Spleen (tissue), 11 donors: Measurements from ENCODE around the gene TIFAB. TPM values are rescaled to one million over a fixed set of nuclear protein-coding genes. Genes with fewer than 3 reads are reported as not detected.

Experiments
- DNase-seq: peaks from one replicate; pipeline ENCODE4 v3.0.0-alpha.2; 2020
- H3K27ac ChIP-seq, 8 donors: fragments of 200-600 bp; sonication (generic) in 7 of 8; 1 replicate in 4 of 8; 2 replicates in 4 of 8; pipeline versions ENCODE4 v1.5.0 to v1.8.0; 2016 to 2021; ENCODE audit warnings: inconsistent platforms in 4 of 8, mild to moderate bottlenecking in 4 of 8, moderate library complexity in 1 of 8
- H3K27me3 ChIP-seq, 7 donors: fragments of 200-600 bp; sonication (generic) in 6 of 7; replicated peaks in 1 of 7; 1 replicate in 4 of 7; 2 replicates in 3 of 7; pipeline versions ENCODE4 v1.5.0 to v1.8.0; 2016 to 2021; ENCODE audit warnings: inconsistent platforms in 3 of 7, mild to moderate bottlenecking in 1 of 7
- H3K36me3 ChIP-seq, 6 donors: fragments of 200-600 bp; sonication (generic) in 5 of 6; 1 replicate in 4 of 6; 2 replicates in 2 of 6; pipeline versions ENCODE4 v1.5.0 to v1.8.0; 2016 to 2021; ENCODE audit warnings: inconsistent platforms in 2 of 6
- H3K4me1 ChIP-seq, 6 donors: fragments of 200-600 bp; sonication (generic) in 5 of 6; 1 replicate in 3 of 6; 2 replicates in 3 of 6; pipeline versions ENCODE4 v1.5.0 to v1.8.0; 2016 to 2021; ENCODE audit warnings: inconsistent platforms in 3 of 6
- H3K4me3 ChIP-seq, 8 donors: fragments of 200-600 bp; sonication (generic) in 7 of 8; 1 replicate in 4 of 8; 2 replicates in 4 of 8; pipeline versions ENCODE4 v1.5.0 to v1.8.0; 2016 to 2021; ENCODE audit warnings: inconsistent platforms in 4 of 8, mild to moderate bottlenecking in 4 of 8, moderate library complexity in 2 of 8
- H3K9me3 ChIP-seq, 8 donors: fragments of 200-600 bp; sonication (generic) in 7 of 8; 1 replicate in 4 of 8; 2 replicates in 4 of 8; pipeline versions ENCODE4 v1.5.0 to v1.8.0; 2016 to 2021; ENCODE audit warnings: inconsistent platforms in 4 of 8
- POLR2A ChIP-seq, 3 donors: fragments of 450-650 bp; IDR thresholded peaks; one replicate each; pipeline ENCODE4 v1.5.1; 2017; ENCODE audit warnings: antibody characterized with exemption in 3 of 3, mild to moderate bottlenecking in 1 of 3
- POLR2AphosphoS5 ChIP-seq, 3 donors: sonication (generic); formaldehyde crosslinking; IDR thresholded peaks; one replicate each; pipeline ENCODE4 v1.5.1; 2017; ENCODE audit warnings: antibody characterized with exemption in 3 of 3
- WGBS, 5 donors: extraction: QIAGEN DNeasy Blood & Tissue Kit in 3 of 5; methylation state at CpG; one replicate each; pipeline versions ENCODE4 v1.1.5 to v1.1.7; 2013 to 2018; 5-methylcytosine and 5-hydroxymethylcytosine counted together
- intact Hi-C: fragments of 100-400 bp; cut with DNase I; formaldehyde crosslinking; loops from one replicate; pipeline ENCODE4 v1.15.0; 2023; ENCODE audit warnings: low total_unique reads
- polyA plus RNA-seq, 3 donors: library from polyadenylated mRNA; stranded (reverse); fragments of 200-250 nt; gene quantifications; one replicate each; pipeline ENCODE4 v1.2.1, GENCODE V29; 2013
- total RNA-seq, 7 donors: library from RNA; depleted of rRNA in 3 of 7; stranded (reverse); fragments of >200 nt in 3 of 7; fragmentation: NEBNext Ultra II Directional in 4 of 7; extraction: Animal tissue kit (Norgen Biotek cat#: 25700) in 4 of 7; gene quantifications; one replicate each; pipeline versions ENCODE4 v1.1.0 to v1.2.1, GENCODE V29; 2016 to 2021
- TF ChIP-seq, protein P1 (sequence below), 11 experiments: fragments of 200-600 bp in 7 of 11; fragments of 450-650 bp in 4 of 11; sonication (generic) in 4 of 11; IDR thresholded peaks in 8 of 11; conservative IDR thresholded peaks in 3 of 11; 1 replicate in 7 of 11; 2 replicates in 4 of 11; pipeline versions ENCODE4 v1.4.0 to v1.8.0; 2016 to 2021; ENCODE audit warnings: antibody characterized with exemption in 11 of 11, inconsistent platforms in 4 of 11, mild to moderate bottlenecking in 1 of 11
- donor health status: healthy with polysubstance abuse.
- donor health status: DM: no; HTN: no; CAD: no; lungs with moderate emphysema.
- donor health status: DM: no; HTN: no; CAD: no.
- donor health status: Bipolar disorder and iron deficiency.
- donor health status: healthy.
- donor health status: DM: no; HTN: no; CAD: no.
- donor health status: DM: yes; HTN: yes; CAD: no.

The TIFAB gene
- total and polyA plus RNA-seq, 10 donors, result 0.37 to 4.0 (median 1.1) TPM

- no peak overlapping the region for H3K27ac ChIP-seq
- DNase-seq, result no peak
- WGBS, 5 donors, result 76 to 82% (median 79%) methylated on average over 4 of the region's 4 CpGs
- H3K4me1 ChIP-seq, result peaks cover 0 to 25% (median 6%) of the 10 kb centered on the region in 6 donors
- H3K4me3 ChIP-seq, result no peak overlapping the region
- peaks cover 0 to 15% (median 10%) of the 10 kb centered on the region in 8 donors for H3K9me3 ChIP-seq
- H3K27me3 ChIP-seq, result peaks cover 0 to 23% (median 0%) of the 10 kb centered on the region in 7 donors
- intact Hi-C loops, result no loop called here
- no peaks in the 10 kb centered on the region for H3K36me3 ChIP-seq
- no peak for TF ChIP-seq POLR2A (IDR thresholded peaks at IDR 0.05)
- TF ChIP-seq, protein P1, sequence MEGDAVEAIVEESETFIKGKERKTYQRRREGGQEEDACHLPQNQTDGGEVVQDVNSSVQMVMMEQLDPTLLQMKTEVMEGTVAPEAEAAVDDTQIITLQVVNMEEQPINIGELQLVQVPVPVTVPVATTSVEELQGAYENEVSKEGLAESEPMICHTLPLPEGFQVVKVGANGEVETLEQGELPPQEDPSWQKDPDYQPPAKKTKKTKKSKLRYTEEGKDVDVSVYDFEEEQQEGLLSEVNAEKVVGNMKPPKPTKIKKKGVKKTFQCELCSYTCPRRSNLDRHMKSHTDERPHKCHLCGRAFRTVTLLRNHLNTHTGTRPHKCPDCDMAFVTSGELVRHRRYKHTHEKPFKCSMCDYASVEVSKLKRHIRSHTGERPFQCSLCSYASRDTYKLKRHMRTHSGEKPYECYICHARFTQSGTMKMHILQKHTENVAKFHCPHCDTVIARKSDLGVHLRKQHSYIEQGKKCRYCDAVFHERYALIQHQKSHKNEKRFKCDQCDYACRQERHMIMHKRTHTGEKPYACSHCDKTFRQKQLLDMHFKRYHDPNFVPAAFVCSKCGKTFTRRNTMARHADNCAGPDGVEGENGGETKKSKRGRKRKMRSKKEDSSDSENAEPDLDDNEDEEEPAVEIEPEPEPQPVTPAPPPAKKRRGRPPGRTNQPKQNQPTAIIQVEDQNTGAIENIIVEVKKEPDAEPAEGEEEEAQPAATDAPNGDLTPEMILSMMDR (IDR thresholded peaks at IDR 0.05 in 8 of 11, conservative IDR thresholded peaks at IDR 0.05 in 3 of 11), result no peak
- no peak for TF ChIP-seq POLR2AphosphoS5 (IDR thresholded peaks at IDR 0.05)
These were observed 20.0 kb downstream of the TIFAB start for GRCh38 chr5:135432113-135432512.

GRCh38 chr5:135430135-135430437 lies 22.1 kb downstream of the TIFAB start:
- intact Hi-C loops, result no loop called here
- DNase-seq, result no peak

GRCh38 chr5:135429301-135430134 lies 22.6 kb downstream of the TIFAB start:
- no peak overlapping the region for H3K27ac ChIP-seq
- 69 to 75% (median 73%) methylated on average over 12 of the region's 12 CpGs for WGBS, 5 donors
- H3K9me3 ChIP-seq, result peaks cover 0 to 15% (median 10%) of the 10 kb centered on the region in 8 donors
- peaks cover 0 to 30% (median 5%) of the 10 kb centered on the region in 6 donors for H3K4me1 ChIP-seq
- H3K27me3 ChIP-seq, result peaks cover 0 to 1% (median 0%) of the 10 kb centered on the region in 7 donors
- H3K4me3 ChIP-seq, result no peak overlapping the region
- no peak for DNase-seq
- TF ChIP-seq, protein P1 (IDR thresholded peaks at IDR 0.05 in 8 of 11, conservative IDR thresholded peaks at IDR 0.05 in 3 of 11), result no peak
- TF ChIP-seq POLR2A (IDR thresholded peaks at IDR 0.05) (no peak), POLR2AphosphoS5 (IDR thresholded peaks at IDR 0.05) (no peak)
- intact Hi-C loops, result no loop called here
- H3K36me3 ChIP-seq, result no peaks in the 10 kb centered on the region

More at GRCh38 chr5:135430135-135430437, 22.1 kb downstream of the TIFAB start:
- Histone ChIP-seq H3K27ac (no peak overlapping the region), H3K36me3 (no peaks in the 10 kb centered on the region), H3K27me3 (peaks cover 0 to 7% (median 0%) of the 10 kb centered on the region in 7 donors), H3K4me3 (no peak overlapping the region), H3K4me1 (peaks cover 0 to 30% (median 5%) of the 10 kb centered on the region in 6 donors), H3K9me3 (peaks cover 0 to 15% (median 10%) of the 10 kb centered on the region in 8 donors)
- TF ChIP-seq POLR2A (IDR thresholded peaks at IDR 0.05) (no peak), POLR2AphosphoS5 (IDR thresholded peaks at IDR 0.05) (no peak)
- TF ChIP-seq, protein P1 (IDR thresholded peaks at IDR 0.05 in 8 of 11, conservative IDR thresholded peaks at IDR 0.05 in 3 of 11), result no peak
- WGBS, 5 donors, result 85 to 96% (median 95%) methylated on average over 7 of the region's 7 CpGs

- intact Hi-C loops, result no loop called here
These were observed 23.6 kb downstream of the TIFAB start for GRCh38 chr5:135428586-135428985.

More at GRCh38 chr5:135428586-135428985, 23.6 kb downstream of the TIFAB start:
- no peak for DNase-seq
- Histone ChIP-seq H3K36me3 (no peaks in the 10 kb centered on the region), H3K4me3 (no peak overlapping the region), H3K4me1 (peaks cover 0 to 31% (median 5%) of the 10 kb centered on the region in 6 donors), H3K27ac (no peak overlapping the region), H3K27me3 (no peaks in the 10 kb centered on the region), H3K9me3 (peaks cover 0 to 15% (median 10%) of the 10 kb centered on the region in 8 donors)
- TF ChIP-seq, protein P1 (IDR thresholded peaks at IDR 0.05 in 8 of 11, conservative IDR thresholded peaks at IDR 0.05 in 3 of 11), result no peak
- TF ChIP-seq POLR2AphosphoS5 (IDR thresholded peaks at IDR 0.05), result no peak
- WGBS, 5 donors, result 53 to 73% (median 57%) methylated on average over 1 of the region's 1 CpG
